ENCODE results near the gene SLC10A7.

GRCh38 chr4:146477054-146477453 is 44.7 kb downstream of the SLC10A7 start:
- TF ChIP-seq CTCF (IDR thresholded peaks at IDR 0.05; ENCODE audit: low read depth, low read length, missing input control) = no peak
- no peak for TF ChIP-seq YY1 (IDR thresholded peaks at IDR 0.05)
- no peak for TF ChIP-seq MAX (IDR thresholded peaks at IDR 0.05)
- no peak for TF ChIP-seq JUND (IDR thresholded peaks at IDR 0.05)
- no peak for TF ChIP-seq EGR1 (IDR thresholded peaks at IDR 0.05; ENCODE audit: low read depth in 2 of 2)
- no peak for TF ChIP-seq TAF1 (conservative IDR thresholded peaks at IDR 0.05)
- TF ChIP-seq SP1 (IDR thresholded peaks at IDR 0.05) = no peak
